HTR-8/SVneo (cell line): Measurements from ENCODE around the gene ADGRV1.
"Not testable (repeated sequence)": the region's sequence is repeated elsewhere in the genome, so short reads cannot be mapped to it uniquely, and the experiment has no call there.

Source experiments
- DNase-seq: peaks from one replicate; pipeline ENCODE4 v3.0.0; 2011; ENCODE audit warnings: low spot score, mixed read lengths; ENCODE audit not compliant: insufficient read length
- FAIRE-seq: peaks from 2 replicates; lab custom pipeline; 2011; peaks lifted over from hg19 to GRCh38; lab: Jason Lieb, UNC

ADGRV1 gene

DNA sequence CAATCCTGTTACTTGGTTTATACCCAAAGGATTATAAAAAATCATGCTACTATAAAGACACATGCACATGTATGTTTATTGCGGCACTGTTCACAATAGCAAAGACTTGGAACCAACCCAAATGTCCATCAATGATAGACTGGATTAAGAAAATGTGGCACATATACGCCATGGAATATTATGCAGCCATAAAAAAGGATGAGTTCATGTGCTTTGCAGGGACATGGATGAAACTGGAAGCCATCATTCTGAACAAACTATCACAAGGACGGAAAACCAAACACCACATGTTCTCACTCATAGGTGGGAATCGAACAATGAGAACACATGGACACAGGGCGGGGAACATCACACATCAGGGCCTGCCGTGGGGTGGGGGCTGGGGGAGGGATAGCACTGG lies 34.5 kb downstream of the ADGRV1 start:
- not testable (repeated sequence) for DNase-seq, FAIRE-seq

DNA sequence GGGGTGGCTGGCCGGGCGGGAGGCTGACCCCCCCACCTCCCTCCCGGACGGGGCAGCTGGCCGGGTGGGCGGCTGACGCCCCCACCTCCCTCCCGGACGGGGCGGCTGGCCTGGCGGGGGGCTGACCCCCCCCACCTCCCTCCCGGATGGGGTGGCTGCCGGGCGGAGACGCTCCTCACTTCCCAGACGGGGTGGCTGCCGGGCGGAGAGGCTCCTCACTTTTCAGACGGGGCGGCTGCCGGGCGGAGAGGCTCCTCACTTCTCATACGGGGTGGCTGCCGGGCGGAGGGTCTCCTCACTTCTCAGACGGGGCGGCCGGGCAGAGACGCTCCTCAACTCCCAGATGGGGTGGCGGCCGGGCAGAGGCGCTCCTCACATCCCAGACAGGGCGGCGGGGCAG lies 37.2 kb downstream of the ADGRV1 start:
- FAIRE-seq, DNase-seq: not testable (repeated sequence)

DNA sequence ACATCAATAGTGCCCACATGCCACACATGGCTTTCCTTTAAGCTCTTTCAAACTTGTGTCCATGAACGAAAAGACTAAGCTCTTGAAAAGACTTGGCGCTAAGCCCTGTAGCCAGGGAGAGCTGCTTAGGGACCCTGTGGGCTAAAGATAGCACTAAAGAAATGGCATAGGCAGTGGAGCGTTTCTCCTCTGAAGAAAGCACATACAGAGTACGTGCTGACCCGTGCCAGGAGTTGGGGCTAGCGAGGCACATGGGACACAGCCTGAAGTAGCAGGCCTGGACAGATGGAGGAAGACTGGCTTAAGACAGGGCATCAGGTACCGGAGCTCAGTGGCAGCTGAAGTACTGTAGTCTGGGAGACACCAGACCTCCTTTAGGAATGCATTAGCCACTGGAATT lies 39.7 kb downstream of the ADGRV1 start:
- no peak for DNase-seq
- no peak for FAIRE-seq

DNA sequence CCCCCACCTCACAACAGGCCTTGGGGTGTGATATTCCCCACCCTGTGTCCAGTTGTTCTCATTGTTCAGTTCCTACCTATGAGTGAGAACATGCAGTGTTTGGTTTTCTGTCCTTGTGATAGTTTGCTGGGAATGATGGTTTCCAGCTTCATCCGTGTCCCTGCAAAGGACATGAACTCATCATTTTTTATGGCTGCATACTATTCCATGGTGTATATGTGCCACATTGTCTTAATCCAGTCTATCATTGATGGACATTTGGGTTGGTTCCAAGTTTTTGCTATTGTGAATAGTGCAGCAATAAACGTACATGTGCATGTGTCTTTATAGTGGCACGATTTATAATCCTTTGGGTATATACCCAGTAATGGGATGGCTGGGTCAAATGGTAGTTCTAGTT lies 41.7 kb downstream of the ADGRV1 start:
- FAIRE-seq, DNase-seq: not testable (repeated sequence)

DNA sequence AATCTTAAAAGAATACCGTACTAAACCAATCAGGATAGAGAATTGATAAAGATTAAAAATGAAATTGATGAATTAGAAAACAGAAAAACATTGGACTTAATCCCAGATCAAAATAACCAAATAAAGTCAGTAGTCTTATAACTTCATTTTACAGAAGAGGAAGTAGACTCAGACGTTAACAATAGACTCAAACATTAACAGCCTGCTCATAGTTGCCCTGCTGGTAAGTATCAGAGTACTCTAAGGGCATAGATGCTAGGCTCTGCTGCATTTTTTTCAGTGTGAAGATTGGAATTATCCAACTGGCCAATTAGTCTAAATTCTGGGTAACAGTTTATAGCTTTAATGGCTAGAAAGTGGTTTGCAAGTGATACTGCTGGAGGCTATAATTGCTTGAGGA lies 42.9 kb downstream of the ADGRV1 start:
- DNase-seq, result no peak
- FAIRE-seq, result no peak

DNA sequence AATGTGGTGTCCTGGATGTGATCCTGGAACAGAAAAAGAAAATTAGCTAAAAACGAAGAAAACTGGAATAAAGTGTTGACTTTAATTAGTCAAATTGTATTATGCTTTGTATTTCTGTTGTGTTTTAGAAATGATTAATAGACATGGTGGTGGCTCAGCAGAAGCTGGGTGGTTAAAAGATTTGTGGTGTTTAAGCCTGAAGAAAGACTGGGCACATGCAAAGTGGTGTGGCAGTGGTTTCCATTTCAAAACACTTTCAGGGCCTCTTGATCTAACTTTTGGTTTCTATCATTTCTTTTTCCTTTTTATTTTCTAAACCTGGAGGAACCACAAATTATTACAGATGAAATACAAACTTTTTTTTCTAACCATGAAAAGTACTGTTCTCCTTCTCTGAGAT lies 44.1 kb downstream of the ADGRV1 start:
- no peak for FAIRE-seq
- DNase-seq, result no peak

DNA sequence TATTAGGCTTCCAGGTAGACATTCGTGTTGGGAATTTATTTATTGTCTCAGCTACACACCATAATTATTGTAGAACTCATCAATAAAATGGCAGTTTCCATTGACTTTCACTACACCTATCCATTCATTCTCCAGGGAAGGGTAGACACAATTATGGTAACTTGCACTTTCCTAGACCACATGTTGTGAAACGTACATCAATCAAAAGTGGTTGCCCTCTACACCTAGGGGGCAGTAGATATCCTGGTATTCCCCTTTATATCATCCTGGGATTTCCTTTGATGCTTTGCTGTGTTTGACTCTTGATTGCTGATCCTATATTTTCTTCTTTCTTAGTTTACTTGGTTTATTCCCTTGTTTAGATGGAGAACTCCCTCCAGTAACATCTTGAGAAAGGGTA lies 47.9 kb downstream of the ADGRV1 start:
- no peak for FAIRE-seq
- DNase-seq, result no peak

DNA sequence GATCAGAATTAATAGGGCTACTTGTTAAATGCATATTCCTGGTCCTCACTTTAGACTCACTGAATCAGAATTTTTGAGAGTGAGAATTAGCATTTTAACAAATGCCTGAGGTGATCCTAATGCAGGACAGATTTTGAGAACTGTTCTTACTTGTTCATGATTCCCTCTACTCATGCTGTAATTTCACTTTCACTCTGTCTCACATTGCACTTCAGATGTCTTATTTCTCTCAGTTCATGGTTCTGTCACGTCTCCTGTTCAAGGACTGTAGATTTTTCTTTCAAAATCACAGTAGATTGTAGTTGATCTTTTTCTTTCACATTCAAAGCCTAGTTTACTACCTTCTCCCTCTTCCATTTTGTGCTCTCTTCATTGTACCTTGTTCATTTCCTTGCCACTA lies 54.3 kb downstream of the ADGRV1 start:
- DNase-seq (no peak), FAIRE-seq (no peak)

DNA sequence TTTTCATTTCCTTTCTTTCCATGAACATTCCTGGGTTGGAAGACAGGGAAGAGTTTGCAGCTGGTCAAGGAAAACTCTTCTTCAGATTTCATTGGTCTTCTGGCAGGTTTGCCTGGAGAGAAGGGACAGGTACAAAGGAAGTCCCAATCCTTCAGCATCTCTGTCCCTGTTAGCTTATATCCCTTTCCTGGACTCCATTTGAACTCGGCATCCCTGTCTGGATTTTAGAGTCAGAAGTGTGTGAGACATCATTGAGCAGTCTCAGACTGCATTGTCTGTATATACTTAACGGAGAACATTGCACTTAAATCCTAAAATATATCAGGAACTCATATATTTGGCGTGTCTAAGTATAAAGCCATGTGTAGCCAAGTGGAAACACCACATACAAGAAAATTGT lies 54.9 kb downstream of the ADGRV1 start:
- no peak for DNase-seq
- no peak for FAIRE-seq

DNA sequence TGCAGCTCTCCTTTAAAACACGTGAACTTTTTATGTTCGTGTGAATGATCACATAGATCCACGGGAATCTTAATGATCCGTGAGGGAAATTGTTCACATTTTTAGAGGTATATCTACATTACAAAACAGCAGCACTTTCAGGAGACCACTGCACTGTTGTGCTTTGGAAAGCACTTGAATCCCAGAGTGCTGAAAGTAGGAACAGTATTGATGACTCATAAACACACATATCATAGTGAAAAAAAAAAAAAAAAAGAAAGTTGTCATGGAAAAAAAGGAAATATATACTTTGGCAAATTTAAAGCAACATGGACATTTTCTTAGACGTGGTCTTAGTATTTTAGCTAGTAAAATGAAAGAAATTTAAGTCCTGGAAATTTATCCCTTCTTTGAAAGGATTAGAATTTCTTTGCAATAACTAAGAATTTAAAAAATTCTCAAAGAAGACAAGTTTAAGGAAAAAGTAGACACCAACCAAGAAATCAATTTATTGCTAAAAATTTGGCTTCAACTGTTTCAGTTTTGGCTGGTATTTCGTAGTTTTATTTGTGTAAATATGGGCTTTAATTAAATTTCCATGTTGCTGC lies 55.4 kb downstream of the ADGRV1 start:
- DNase-seq, result no peak
- no peak for FAIRE-seq

DNA sequence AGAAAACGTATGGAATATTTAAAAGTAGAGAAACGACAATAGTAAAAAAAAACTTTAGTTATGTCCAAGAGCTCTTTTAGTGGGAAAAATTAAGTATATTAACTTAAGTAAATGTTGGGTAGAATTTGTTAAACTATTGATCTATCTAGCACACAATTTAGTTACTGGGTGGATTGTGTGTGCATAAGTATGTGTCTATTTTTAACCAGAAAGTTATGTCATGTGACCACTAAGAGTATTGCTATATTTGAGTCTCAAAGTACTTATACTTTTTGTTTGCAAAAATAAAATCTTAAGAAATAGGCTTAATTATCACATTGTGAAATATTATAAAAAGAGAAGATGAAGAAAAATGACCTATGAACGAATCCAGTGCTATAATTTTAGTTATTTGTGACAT lies 56.8 kb downstream of the ADGRV1 start:
- no peak for DNase-seq
- FAIRE-seq, result no peak

DNA sequence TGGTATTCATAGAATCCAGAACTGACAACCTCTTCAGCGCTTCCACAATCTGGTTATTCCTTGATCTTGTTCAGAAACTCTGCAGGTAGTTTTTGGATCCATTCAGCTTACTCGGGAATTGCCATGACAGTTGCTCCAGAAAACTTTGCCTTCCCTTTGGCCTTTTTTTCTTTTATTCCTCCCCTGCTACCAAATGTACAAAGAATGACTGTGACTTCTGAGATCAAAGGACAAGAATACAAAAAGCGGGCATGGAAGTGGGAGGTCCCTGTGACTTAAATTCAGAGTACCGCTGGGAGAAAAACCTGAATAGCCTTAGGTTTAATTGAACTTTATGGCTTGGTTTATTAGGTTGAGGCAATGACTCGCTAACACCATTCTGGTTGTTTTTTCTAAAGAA lies 59.5 kb downstream of the ADGRV1 start:
- FAIRE-seq, result no peak
- DNase-seq, result no peak

DNA sequence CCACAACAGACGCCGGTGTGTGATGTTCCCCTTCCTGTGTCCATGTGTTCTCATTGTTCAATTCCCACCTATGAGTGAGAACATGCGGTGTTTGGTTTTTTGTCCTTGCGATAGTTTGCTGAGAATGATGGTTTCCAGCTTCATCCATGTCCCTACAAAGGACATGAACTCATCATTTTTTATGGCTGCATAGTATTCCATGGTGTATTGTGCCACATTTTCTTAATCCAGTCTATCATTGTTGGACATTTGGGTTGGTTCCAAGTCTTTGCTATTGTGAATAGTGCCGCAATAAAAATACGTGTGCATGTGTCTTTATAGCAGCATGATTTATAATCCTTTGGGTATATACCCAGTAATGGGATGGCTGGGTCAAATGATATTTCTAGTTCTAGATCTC lies 61.2 kb downstream of the ADGRV1 start:
- not testable (repeated sequence) for DNase-seq, FAIRE-seq

DNA sequence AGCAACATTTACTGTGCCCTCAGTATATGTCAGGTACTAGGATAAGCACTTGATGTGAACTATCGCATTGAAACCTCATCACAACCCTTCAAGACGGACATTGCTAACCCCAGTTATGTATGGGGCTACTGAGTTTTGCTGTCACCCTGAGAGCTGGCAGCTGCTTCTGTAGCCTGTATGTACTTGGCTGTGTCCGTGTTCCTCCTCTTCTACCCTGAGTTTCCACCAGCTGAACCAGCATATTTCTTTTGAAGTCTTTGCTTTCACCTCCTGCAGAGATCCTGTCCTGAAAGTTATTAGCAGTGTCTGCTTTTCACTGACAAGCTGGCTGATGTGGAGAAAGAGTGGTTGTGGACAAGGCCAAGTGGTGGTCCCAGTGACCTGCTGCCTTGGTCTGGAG lies 63.3 kb downstream of the ADGRV1 start:
- DNase-seq (no peak), FAIRE-seq (no peak)

DNA sequence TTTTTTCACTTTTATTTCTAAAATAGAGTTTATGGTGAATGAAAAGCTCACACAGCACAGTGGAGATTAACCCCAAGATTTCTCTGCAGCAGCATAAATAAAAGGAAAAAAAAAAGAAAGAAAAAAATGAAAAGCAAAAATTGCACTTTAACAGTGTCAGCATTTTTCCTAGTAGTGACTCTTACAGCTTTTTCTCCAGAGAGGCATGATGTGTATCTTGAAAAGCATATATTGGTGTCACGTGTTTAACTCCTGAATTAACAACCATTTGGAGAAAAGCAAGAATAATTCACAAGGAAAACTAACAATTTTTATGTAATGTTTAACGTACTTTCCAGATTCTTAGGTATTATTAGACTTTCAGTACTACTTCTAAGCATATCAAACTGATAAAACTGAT lies 67.9 kb downstream of the ADGRV1 start:
- DNase-seq (no peak), FAIRE-seq (no peak)

DNA sequence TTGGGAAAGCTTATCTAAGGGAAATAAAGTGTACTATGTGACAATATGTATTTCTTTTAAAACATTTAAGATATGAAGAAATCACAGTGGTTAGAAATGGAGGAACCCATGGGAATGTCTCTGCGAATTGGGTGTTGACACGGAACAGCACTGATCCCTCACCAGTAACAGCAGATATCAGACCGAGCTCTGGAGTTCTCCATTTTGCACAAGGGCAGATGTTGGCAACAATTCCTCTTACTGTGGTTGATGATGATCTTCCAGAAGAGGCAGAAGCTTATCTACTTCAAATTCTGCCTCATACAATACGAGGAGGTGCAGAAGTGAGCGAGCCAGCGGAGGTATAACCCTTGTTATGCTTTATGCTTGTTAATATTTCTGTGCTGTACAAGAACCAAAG lies 69.9 kb downstream of the ADGRV1 start:
- no peak for DNase-seq
- no peak for FAIRE-seq

DNA sequence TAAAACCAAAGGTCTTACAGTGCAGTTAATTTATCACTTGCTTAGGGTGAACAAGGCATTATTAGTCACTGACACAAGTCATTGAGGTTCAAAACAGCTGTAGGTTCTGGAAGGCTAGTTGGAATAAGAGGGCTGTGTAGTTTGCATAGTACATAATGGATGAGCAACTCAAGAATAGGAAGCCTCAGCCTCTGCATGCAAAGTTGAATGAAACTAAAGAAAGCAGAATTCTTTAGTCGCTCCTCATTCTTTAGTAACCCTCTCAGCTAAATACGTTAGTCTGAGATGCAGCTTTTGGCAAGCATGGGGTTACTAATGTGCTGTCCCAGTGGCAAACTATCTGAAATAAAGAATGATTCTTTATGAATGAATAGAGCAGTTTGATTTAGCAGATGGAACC lies 74.2 kb downstream of the ADGRV1 start:
- no peak for FAIRE-seq
- DNase-seq, result no peak

DNA sequence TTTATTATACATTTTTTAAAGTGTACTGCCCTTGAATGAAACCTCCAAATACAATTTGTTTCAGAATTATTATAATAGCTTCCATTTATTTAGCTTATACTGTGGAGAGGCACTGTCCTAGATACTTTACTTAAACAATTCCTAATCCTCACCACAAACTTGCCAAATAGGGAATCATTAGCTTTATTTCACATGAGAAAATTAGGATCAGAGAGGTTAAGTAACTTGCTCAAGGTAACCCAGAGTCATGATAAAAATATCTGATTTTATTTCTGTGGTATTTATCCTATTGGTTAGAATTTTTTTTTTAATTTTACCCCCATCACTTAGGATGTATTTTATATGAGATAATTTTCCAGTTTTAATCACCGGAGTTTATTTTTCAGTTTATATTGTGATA lies 78.4 kb downstream of the ADGRV1 start:
- no peak for FAIRE-seq
- no peak for DNase-seq

DNA sequence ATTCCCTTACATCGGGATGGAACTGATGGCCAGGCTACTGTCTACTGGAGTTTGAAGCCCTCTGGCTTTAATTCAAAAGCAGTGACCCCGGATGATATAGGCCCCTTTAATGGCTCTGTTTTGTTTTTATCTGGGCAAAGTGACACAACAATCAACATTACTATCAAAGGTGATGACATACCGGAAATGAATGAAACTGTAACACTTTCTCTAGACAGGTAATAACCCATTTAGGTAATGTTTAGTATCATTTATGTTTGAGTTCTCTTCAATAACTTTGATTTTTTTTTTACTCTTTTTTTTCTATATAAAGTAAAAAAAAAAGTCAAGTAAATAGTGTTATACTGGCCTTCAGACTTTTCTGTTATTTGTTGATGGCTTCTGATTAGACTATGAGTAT lies 79.1 kb downstream of the ADGRV1 start:
- no peak for DNase-seq
- FAIRE-seq, result no peak

DNA sequence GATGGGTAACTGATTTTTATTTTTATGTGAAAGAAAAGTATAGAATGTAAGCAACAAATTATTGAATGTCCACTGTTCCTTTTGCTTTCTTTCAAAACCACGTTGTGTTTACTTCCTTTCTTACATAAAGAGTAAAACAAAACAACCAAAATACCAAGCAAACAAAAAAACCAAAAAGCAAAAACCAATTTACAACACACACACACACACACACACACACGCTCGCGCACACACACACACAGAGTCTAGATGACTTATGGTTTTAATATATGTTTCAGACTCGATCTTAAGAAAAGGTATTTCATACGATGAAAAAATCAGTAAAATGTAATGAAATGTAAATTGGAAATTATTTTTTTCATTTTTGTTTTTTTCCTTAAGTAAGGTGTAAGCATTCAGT lies 80.3 kb downstream of the ADGRV1 start:
- FAIRE-seq, result no peak

DNA sequence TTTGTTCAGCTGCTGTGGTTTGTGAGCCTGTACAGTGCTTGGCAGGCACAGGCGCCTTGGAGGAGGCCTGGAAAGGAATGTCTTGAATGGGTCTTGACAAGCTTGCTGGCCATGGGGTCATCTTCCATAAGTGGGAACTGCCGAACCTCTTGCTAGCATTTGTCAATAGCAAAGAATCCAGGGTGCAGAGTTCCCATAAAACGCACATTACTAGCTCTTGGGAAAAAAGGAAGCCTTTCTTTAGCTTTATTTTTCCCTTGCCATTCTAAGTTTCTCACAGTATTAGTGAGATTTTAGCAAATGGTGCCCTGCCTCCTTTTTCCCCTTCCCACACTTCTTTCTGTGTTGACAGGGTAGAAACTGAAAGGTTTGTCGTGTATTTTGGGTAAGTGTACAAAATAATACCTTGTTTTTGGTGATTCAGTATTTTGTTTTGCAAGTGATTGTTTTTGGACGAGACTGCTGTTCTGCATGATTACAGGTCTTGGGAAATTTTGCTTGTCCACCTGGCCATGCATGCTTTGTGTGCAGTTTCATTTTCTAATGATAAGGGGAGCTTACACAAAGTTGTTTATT lies 82.0 kb downstream of the ADGRV1 start:
- no peak for DNase-seq

More for the DNA sequence above, 80.3 kb downstream of the ADGRV1 start:
- DNase-seq, result no peak

DNA sequence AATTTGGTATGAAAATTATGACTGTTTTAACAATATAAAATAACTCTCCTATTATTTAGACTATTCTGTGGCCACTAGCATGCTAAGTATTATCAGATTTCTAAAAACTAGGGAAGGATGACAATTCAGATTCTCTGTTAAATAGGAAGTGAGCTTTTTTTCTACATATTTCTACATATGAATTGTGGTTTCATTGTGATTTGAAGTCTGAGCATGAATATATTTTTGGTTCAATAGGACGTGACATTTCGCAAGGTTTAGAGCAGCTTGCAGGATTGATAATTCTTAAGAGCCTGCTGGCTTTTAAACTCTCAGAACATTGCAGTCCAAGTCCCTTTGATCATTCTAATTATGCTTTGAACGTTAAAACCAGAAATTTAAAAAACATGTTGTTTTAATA lies 82.9 kb downstream of the ADGRV1 start:
- FAIRE-seq (no peak), DNase-seq (no peak)

More for the DNA sequence above, 82.0 kb downstream of the ADGRV1 start:
- FAIRE-seq, result no peak
